Measurements from ENCODE around the gene LMNA.
"Not testable (repeated sequence)": the region's sequence is repeated elsewhere in the genome, so short reads cannot be mapped to it uniquely, and the experiment has no call there.

LMNA gene

GRCh38 chr1:156122519-156123355 is 8.2 kb downstream of the LMNA start:
- no peak for DNase-seq

- peak; percentile 63 to 67 for DNase-seq
Measured at GRCh38 chr1:156123356-156124196, 9.1 kb downstream of the LMNA start.

GRCh38 chr1:156124557-156125483 is 10.3 kb downstream of the LMNA start:
- DNase-seq, result no peak

- not testable (repeated sequence) for DNase-seq
Measured at GRCh38 chr1:156125544-156125943, 11.0 kb downstream of the LMNA start.

GRCh38 chr1:156126043-156126629 is 11.6 kb downstream of the LMNA start:
- peak in 1 of 2 experiments; percentile 34 for DNase-seq

- DNase-seq, result peak; percentile 60 to 84
Measured at GRCh38 chr1:156126630-156127534, 12.4 kb downstream of the LMNA start.

- no peak for DNase-seq
Measured at GRCh38 chr1:156128308-156128653, 13.8 kb downstream of the LMNA start.

- no peak for DNase-seq
Measured at GRCh38 chr1:156128654-156129597, 14.4 kb downstream of the LMNA start.

GRCh38 chr1:156129687-156130577 is 15.4 kb downstream of the LMNA start:
- DNase-seq, result peak; percentile 70 to 77

- no peak for DNase-seq
Measured at GRCh38 chr1:156130578-156130942, 16.0 kb downstream of the LMNA start.

GRCh38 chr1:156134716-156135435 is 20.4 kb downstream of the LMNA start:
- no peak for DNase-seq

- no peak for DNase-seq
Measured at GRCh38 chr1:156135930-156136871, 21.7 kb downstream of the LMNA start.

GRCh38 chr1:156136970-156137483 is 22.5 kb downstream of the LMNA start:
- no peak for DNase-seq

GRCh38 chr1:156138458-156138867 is 24.0 kb downstream of the LMNA start:
- no peak for DNase-seq

- peak in 1 of 2 experiments; percentile 40 for DNase-seq
Measured at GRCh38 chr1:156140879-156141707, 26.6 kb downstream of the LMNA start.
